ENCODE results near the gene WNT2B. TPM values are rescaled to one million over a fixed set of nuclear protein-coding genes. Genes with fewer than 3 reads are reported as not detected.

The WNT2B gene
- total RNA-seq: 0.56 and 0.65 TPM in 2 replicates

DNA sequence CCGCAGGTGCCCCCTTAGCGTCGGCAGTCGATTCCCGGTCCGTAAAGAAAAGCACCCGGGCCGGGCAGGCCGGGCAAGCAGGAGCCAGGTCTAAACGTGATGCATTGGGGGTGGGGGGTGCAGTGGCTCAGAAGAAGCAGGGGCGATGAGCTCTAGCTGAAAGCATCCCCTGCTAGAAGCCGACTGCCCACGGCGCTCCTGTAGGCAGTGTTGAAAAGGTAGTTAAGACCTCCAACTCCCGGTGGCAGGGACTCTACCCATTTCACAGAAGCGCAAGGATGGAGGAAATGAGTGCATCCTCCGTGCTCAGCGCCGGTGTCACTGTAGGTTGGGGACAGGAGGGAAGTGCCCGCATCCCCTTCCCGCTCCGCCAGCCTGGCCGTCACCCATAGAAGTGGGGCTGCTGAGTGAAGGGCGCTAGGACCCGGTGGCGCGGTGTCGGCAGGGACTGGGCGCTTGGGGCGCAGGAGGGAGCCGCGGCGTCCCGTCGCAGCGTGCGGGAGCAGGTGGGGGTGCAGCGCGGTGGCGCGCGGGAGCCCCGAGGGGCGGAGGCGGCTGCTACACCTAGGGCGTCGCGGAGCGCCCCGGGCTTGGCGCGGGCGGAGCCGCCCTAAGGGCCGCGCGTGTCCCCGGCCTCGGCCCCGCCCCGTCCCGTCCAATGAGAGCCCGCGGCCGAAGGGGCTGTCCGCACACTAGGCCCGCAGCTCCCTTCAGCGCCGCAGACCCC is at the start of gene WNT2B:
TSS of gene WNT2B (plus strand) at position 688 of the 727 bp plus-strand sequence. CDS start 298 bp downstream, outside the sequence.

Other genes starting within 250 kb of the WNT2B start
- 12.2 and 19.4 TPM in 2 replicates for gene CTTNBP2NL, start 112.8 kb upstream of the WNT2B start, total RNA-seq
- 9.7 and 10.6 TPM in 2 replicates for gene ST7L, start 110.2 kb downstream of the WNT2B start, total RNA-seq
- 221 and 230 TPM in 2 replicates for gene CAPZA1, start 110.9 kb downstream of the WNT2B start, total RNA-seq
- gene MOV10, start 165.7 kb downstream of the WNT2B start, total RNA-seq: 35.3 and 52.7 TPM in 2 replicates
- gene RHOC, start 198.2 kb downstream of the WNT2B start, total RNA-seq: 418 and 470 TPM in 2 replicates
- 4.9 and 6.4 TPM in 2 replicates for gene PPM1J, start 206.4 kb downstream of the WNT2B start, total RNA-seq

Data from airway epithelial cell (primary cell).